Stimulated activated naive CD4-positive, alpha-beta T cell treated with Interleukin-2 at 50 U/mL for 16 hours (primary cell): Measurements from ENCODE around the gene SEC11A.
"Not testable (repeated sequence)": the region's sequence is repeated elsewhere in the genome, so short reads cannot be mapped to it uniquely, and the experiment has no call there.

Source experiments
- DNase-seq: peaks from one replicate; lab custom pipeline; 2025; lab: John Stamatoyannopoulos, UW

The SEC11A gene

DNA sequence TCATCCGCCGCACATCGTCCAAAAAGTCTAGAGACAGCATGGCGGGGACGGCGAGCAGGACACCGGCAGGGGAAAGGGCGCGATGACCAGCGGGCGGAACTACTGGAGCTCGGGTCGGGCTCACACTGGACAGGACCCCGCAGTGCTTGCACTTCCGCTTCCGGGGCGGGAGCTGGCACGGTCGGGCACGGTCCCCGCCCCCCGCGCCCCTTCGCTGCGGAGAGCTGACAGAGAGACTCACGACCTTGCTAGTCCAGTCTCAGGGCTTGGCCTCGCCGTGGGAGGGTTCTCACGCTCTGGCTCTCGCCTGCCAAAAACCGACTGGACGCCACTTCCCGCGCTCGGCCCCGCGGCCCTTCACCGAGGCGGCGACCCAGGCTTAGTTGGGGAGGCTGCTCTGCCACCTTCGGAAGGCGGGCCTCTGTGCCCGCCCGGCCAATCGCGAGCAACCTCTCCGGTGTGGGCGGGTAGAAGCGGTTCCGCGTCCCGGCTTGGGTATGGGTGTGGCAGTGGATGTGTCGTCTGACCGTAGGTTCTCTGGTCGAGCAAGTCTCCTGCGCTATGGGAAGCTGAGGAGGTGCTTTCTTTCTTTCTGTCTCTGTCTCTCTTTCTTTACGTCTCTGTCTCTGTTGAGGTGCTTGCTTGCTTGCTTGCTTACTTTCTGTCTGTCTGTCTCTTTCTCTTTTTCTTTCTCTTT, at the start of gene SEC11A:
TSS of gene SEC11A (minus strand) at position 104 of the 697 bp plus-strand sequence. CDS start at position 40, 64 bp downstream.
- DNase-seq, result peak; percentile 91

DNA sequence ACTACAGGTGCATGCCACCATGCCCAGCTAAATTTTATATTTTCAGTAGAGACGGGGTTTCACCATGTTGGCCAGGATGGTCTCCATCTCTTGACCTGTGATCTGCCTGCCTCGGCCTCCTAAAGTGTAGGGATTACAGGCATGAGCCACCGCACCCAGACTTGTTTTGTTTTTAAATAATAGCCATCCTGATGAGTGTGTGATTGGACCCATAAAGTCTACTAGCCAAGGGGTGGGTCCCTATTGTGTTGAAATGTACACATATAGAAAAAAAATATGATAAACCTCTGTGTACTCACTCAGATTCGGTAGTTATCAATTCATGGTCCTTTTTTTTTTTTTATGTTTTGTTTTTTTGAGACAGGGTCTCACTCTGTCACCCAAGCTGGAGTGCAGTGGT, 49.7 kb upstream of the SEC11A start:
- DNase-seq, result no peak

DNA sequence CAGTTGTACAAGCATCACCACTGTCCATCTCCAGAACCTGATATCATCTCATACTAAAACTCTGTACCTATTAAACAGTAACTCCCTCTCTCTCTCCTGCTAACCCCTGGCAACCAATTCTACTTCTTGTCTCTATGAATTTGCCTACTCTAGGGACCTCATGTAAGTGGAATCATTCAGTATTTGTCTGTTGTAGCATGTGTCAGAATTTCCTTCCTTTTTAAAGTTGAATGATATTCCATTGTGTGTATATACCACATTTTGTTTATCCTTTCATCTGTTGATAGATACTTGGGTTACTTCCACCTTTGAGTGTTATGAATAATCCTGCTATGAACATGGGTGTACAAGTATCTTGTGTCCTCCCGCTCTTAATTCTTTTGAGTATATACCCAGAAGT, 49.0 kb upstream of the SEC11A start:
- DNase-seq, result no peak

DNA sequence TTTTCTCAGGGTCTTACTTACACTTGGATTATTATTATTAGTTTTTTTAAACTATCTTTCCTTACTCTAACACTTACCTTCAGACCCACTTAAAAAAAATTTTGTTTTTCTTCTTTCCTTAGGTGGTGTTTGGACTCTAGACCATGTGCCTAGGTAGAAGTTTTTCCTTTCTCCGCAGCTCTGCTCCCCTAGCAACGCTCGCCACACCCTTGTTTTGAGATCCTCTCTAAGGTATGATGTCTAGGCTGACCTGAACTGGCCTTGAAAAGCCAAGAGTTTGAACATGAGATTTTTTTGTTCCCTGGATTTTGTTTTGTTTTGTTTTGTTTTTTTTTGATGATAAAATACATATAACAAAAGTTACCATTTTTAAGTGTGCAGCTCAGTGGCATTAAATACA, 48.6 kb upstream of the SEC11A start:
- DNase-seq, result no peak

DNA sequence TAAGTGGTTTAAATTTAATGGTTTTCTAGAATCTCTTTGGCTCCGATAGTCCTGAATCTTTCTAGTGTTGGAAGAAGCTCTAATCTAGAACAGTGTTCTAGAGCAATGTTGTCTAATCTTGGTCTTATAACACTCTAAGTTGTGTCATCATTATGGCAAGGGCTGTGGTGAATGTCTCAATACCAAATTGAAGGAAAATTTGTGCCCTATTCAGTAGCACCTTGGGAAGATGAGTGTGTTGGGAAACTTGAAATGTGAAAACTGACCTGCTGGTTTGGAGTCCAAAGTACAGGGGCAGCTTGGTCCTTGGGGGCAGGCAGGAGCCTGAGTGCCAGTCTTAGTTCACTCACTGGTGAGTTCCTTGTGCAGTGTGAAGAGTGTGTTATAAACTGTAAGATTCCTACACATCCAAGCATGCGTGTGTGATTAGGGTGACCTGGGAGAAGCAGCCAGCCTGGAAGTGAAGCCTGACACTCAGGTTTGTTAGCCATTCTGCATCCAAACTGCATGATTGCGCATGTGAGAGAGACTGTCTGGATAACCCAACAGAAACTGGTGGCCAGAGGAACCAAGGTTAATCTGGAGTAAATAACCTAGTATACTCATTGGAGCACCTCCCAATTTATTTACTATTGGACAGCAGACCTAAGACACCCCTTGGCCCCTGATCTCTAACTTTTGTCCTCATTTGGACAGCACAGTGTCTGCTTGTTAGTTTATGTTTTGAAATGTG, 47.1 kb upstream of the SEC11A start:
- no peak for DNase-seq

DNA sequence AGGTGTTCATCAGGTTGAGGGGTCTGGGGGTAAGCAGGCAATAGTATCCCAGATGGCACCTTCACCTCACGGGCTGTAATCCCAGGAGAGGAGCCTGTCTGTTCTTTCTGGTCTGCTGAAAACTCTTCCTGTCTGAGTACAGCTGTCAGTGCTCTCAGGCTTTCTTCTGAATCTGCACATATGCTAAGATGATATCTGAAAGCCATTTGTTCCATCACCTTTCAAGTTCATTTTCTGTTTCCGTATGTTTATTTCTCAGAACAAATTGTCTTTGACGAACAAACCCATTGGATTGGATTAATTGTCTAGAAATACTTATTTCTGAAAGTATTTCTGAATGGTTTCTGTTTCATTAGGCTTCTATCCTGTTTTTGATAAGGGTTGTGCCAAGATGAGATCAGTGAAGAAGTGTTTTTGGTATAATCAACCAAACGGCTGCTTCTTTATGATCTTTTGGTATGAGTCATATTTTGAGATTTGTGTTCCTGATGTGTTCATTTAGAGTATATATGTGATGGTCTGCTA, 45.7 kb upstream of the SEC11A start:
- no peak for DNase-seq

DNA sequence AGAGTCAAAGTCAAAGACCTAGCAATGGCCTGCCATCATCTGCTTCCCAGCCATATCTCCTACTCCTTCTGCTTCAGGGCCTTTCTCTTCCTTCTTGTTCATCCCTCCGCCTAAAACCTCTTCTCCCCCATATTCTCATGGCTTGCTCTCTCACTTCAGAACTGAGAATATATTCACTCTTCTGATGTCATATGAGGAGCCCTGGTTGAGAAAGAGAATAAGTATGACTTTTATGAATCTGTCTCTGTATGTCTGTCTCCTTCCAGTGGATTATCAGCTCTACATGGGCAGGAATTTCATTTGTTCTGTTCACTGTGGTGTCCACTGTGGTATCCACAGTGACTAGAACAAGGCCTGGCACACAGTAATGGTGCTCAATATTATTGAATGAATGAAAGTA, 44.3 kb upstream of the SEC11A start:
- DNase-seq, result no peak

DNA sequence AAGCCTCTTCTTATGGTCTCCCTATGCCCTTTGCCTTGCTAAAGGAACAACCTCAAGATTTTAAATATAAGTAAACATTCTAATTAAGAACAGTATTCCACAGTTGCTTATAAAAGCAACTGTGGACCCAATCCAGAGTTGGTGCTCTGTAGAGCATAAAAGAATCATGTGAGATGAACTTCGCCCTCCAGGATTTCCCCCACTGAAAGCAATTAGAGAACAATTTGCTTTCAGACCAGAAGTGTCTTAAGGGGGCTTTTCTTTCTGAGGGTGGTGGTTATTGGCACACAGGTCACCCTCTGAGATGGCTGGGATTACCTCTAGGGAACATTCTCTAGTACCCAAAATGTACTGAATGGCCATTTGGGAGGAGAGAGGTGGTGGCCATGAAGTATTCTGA, 43.1 kb upstream of the SEC11A start:
- DNase-seq, result no peak

DNA sequence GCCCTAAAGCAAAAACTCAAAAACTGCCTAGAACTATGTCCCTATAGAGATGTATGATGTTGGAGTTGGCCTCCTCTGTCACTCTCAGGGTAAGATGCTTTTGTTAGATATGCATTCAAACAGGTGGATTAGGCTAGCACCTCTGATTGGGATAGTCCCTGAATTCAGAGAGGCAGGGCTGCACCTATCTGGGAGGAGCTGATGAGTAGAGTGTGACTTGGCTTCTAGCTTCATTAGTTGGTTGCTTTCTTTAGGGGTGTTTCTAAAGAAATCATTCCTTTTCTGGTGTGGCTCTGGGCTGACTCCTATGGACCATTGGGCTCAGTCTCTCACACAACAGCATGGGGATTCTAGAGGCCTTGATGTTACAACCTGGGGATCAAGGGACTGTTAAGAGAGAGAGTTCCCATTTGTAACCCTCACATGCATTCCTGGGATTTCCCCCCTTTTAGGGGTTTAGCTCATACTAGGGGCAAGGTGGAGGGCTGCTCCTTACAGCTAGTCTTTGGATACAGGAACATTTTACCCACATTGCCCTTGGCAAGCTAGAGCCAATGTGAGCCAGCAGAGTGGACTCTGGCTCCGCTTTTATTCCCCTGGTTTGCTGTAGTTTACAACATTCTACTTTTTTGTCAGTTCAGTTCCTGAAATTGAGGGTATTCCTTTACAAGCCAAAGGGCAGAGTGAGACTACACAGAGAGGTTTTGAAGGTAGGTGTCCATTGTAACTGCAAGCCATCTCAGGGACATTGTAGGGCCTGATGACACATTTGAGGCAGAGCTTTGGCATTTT, 40.0 kb upstream of the SEC11A start:
- no peak for DNase-seq

DNA sequence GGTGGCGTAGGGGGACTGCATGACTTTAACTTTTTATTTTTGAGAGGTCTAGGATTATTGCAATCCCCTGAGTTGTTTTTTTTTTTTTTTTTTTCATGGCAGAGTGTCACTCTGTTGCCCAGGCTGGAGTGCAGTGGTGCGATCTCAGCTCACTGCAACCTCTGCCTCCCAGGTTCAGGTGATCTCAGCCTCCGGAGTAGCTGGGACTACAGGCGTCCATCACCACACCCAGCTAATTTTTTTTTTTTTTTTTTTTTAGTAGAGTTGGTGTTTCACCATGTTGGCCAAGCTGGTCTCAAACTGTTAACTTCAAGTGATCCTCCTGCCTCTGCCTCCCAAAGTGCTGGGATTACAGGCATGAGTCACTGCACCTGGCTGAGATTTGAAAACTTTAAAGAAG, 39.0 kb upstream of the SEC11A start:
- not testable (repeated sequence) for DNase-seq

DNA sequence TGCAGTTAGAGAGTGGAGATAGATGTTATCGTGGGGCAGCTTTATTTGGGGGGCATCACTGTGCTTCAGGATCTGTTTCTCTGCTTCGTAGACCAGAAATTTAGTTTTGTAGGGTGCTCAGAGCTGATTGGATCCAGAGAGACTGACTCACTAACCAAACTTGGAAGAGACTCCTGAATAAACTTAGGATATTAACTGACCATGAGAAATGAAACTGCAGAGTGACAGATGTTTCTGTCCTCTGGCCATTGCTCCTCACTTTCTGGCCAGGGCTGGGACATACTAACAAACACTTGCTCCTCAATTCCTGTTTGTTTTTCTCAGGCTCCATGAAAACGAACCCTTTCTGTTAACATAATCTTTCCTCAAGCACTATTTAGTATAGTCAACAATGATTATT, 36.8 kb upstream of the SEC11A start:
- DNase-seq, result no peak

DNA sequence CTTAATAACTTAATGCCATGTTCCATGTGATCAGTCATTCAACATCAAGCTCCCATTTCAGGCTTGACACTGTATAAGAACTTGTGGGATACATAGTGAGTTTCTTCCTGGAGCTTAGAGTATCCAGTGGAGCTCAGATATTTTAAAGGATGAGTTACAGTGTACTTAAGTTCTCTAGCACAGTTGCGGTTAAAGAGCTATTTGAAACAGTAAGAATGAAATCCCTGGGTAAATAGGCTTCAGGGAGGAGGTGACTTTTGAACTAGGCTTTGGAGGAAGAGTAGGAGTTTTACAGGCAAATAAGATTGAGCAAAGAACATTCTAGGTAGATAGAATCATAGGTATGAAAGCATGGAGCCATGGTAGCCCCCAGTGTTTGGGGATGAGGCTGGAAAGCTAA, 36.3 kb upstream of the SEC11A start:
- DNase-seq, result no peak

DNA sequence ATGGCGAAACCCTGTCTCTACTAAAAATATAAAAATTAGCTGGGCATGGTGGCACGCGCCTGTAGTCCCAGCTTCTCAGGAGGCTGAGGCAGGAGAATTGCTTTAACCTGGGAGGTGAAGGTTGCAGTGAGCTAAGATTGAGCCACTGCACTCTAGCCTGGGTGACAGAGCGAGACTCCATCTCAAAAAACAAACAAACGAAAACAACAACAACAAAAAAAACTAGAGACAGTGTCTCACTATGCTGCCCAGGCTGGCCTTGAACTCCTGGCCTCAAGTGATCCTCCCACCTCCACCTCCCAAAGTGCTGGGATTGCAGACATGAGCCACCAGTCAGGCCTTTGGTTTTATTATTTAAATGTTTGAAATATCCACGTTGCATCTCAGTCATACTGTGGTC, 35.8 kb upstream of the SEC11A start:
- not testable (repeated sequence) for DNase-seq

DNA sequence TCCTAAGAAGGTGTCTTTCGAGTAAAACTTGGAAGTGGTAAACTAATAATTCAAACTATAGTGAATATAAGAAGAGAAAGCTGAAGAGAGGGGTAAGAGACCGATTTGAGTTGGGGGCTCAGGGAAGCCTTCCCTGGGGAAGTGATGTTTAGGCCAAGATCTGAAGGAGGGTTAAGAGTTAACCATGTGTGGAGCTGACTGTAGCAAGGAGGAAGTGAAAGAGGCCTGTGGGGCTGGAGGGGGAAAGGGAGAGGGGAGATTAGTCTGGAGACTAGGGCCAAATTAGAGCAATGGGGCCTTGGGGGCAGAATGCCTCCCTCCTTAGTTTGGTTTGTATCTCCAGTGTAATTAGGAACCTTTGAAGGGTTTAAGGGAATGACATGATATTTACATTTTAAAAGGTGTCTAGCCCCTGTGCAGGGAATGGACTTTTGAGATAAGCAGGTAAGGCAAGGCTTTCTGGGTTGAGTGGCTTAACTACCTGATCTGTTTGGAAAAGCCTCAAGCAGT, 34.7 kb upstream of the SEC11A start:
- DNase-seq, result no peak

DNA sequence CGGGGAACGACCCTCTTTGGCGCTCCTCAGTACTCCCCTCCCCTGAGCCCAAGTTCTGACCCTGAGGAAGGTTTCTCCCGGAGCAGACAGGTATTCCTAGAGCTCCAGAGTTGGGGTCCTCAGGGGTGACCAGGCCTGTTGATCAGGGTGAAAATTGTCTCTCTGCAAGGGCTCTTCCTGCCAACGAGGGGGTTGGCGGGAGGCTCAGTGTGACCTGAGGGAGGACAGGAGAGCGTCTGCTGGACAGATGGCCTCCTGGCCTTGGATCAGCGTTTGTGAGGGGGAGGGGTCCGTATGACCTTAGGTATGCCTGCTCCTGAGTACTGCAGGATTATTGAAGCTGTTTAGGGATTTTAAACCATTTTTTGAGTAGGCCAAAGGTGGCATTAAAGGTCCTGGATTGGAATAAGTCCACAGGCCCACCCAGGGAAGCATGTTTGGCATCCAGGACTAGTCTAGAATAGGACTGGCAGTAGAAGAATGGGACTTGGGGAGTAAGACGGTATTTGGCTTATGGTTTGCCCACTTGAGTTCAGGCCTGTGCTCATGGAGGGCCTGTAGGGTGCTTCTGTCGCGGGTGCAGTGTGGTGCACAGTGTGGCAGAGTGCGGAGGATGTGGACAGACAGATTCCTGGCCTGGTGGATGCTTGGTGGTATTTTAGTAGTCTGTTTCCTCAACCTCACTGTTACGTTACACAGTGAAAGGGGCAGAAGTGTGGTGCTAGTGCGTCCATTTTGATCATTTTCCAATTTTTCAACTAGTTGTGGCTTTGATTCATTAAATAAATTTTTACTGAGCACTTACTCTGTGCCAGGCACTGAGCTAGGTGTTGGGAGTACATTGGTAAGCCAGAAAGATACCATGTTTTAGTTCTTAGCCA, 33.4 kb upstream of the SEC11A start:
- peak; percentile 33 for DNase-seq

DNA sequence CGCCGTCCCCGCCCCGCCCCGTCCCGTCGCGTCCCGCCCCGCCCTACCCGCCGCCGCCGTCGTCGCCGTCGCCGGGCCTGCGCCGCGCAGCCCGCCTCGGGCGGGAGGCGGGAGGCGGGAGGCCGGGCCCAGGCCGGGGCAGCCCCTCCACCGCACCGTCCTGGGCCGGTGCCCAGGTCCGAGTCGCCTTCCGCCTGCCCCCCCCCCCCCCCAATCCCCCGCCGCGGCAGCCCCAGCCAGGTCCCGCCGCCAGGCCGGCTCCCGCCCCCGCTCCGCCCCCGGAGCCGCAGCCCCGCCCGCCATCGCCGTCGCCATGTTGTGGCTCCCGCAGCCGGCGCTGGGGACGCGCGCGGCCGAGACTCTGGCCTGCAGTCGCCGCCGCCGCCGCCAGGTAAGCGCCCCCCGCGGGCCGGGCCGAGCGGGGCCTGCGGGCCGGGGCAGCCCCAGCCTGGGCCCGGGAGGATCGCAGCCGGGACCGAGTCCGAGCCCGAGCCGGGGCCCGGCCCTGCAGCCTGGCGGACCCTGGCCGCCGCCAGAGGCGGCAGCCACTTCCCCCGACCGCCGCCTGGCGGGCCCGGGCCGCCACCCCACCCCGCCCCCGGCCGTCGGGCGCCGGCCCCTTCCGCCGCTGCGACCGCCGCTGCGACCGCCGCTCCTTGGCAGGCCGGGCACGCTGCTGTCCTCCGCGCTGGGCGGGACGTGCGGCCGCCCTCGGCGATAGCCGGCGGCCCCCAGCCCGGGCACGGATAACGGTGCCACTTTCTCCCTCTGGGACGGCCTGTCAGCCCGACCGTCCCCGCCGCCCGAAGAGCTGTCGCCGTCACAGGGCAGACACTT, 32.6 kb upstream of the SEC11A start, which contains the start of gene ZNF592:
TSS of gene ZNF592 (plus strand) at position 319 of the 837 bp plus-strand sequence. CDS start 34,084 bp downstream, outside the sequence.
- DNase-seq, result peak; percentile 71

DNA sequence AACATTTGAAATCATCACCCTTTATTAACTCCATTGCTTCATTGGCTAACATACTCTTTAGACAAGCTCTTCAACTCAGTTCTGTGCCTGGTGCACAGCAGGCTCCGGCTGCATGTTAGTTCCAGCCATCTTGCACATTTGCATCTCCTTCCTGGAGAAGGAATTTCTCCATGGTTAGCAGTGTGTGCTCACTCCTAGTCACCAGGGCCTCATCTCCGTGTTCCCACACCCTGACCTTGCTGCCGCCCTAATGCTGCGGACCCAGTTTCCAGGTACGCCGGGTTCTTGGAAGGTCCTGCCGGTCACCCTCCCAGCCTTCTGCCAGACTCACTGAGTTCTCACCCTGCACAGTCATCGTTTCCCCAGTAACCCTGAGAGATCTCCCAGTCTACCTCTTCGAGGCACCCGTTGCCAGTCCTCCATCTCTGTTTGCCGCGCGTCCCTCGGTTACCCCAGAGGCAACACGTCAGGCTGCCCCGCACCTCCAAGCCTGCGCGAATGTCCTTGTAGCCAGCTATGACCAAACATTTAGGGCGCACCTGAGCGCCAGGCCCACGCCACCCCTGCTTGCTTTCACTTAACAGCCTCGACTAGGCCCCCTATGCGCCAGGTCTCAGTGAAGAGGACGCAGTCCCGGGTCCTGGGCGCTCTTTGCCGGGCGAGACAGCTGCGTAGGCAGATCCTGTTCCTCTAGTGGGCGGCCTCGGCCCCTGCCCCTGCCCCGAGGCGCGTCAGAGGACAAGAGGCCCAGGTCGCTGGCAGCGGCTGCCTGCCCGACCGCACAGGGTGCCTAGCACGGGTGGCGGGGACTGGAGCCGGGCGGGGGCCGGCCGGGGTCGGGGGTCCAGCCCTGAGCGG, 31.7 kb upstream of the SEC11A start:
- peak; percentile 67 for DNase-seq

DNA sequence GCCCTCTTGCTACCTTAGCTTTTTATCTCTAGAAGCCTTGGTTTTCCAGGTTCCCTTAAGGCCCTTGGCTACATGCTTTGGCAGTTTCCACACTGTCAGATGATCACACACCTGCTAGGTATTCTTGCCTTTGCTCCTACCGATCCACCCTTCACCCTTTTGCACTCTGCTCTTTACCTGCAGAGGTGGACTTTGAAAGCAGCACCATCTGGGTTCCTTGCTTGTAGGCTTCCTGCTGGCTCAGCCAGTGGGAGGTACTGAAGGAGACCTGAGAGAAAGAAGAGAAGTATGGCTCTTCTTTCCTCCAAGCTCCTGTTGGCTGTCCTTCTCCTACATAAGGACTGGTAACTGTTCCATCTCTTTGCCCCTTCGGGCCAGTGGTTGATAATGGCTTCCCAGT, 25.2 kb upstream of the SEC11A start:
- DNase-seq, result no peak

DNA sequence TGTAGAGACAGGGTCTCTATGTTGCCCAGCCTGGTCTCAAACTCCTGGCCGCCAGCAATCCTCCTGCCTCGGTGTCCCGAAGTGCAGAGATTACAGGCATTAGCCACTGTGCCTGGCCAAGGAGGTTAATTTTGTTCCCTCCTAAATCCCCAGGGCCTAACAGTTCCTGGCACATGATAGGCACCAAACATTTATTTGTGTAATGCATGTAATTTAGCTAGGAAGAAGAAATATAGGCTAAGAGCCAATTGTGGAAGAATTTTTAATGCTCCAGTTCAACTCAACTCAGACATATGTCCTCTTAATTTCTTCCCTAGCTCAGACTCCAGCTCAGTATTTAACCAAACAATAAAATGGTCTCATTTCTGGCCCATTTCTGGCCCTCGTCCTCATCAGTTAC, 24.8 kb upstream of the SEC11A start:
- DNase-seq, result no peak
